ENCODE results near the gene HOXB2.

HOXB2 gene

GRCh38 chr17:48575066-48575582, 30.2 kb upstream of the HOXB2 start:
- H3K4me3 ChIP-seq (ENCODE audit: control insufficient read depth, low read depth, low read length) = no peak overlapping the region
- TF ChIP-seq CTCF (IDR thresholded peaks at IDR 0.05; ENCODE audit: control insufficient read depth, insufficient read depth, low read depth, low read length, missing control alignments) = no peak
- no peak for DNase-seq (ENCODE audit: low read depth)

GRCh38 chr17:48574505-48575065, 29.7 kb upstream of the HOXB2 start:
- TF ChIP-seq CTCF (IDR thresholded peaks at IDR 0.05; ENCODE audit: control insufficient read depth, insufficient read depth, low read depth, low read length, missing control alignments) = no peak
- DNase-seq (ENCODE audit: low read depth) = no peak
- H3K4me3 ChIP-seq (ENCODE audit: control insufficient read depth, low read depth, low read length) = no peak overlapping the region

GRCh38 chr17:48571826-48572417, 27.0 kb upstream of the HOXB2 start:
- no peak for DNase-seq (ENCODE audit: low read depth)
- no peak overlapping the region for H3K4me3 ChIP-seq (ENCODE audit: control insufficient read depth, low read depth, low read length)
- no peak for TF ChIP-seq CTCF (IDR thresholded peaks at IDR 0.05; ENCODE audit: control insufficient read depth, insufficient read depth, low read depth, low read length, missing control alignments)

GRCh38 chr17:48571024-48571818, 26.3 kb upstream of the HOXB2 start:
- TF ChIP-seq CTCF (IDR thresholded peaks at IDR 0.05; ENCODE audit: control insufficient read depth, insufficient read depth, low read depth, low read length, missing control alignments) = no peak
- no peak overlapping the region for H3K4me3 ChIP-seq (ENCODE audit: control insufficient read depth, low read depth, low read length)
- DNase-seq (ENCODE audit: low read depth) = no peak

DNA sequence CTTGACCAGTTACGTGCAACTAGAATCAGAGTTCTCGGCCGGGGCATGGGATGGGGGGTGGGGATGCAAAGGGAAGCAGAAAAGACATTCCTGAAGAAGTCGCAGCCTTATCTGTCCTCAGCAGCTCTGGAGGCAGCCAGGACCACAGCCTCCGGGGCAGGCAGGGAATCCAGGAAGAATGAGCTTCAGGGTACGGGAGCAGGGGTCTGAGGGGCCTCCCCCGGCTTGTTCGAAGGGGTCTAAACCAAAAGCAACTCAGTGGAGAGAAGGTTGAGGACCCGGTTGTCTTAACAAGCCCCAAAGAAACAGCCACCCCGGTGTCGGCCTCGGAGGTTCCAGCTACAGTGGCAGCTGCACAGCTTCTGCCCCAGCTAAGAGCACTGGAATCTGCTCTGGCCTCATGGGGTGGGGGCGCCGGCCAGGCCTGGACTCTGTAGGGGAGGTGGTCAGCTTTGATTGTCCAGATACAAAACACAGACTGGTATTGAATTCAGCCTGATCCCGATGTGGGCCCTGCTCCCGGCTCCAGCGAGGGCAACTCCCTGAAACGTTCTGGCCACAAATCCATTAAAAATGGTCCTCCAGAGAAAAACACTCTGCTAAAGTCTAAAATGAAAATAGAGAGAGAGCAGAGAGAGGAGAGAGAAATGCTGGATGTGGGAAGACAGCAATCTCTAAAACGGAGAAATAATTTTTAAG, 25.6 kb upstream of the HOXB2 start:
- DNase-seq (ENCODE audit: low read depth) = no peak
- H3K4me3 ChIP-seq (ENCODE audit: control insufficient read depth, low read depth, low read length) = no peak overlapping the region
- TF ChIP-seq CTCF (IDR thresholded peaks at IDR 0.05; ENCODE audit: control insufficient read depth, insufficient read depth, low read depth, low read length, missing control alignments) = no peak

GRCh38 chr17:48569674-48570324, 24.9 kb upstream of the HOXB2 start:
- TF ChIP-seq CTCF (IDR thresholded peaks at IDR 0.05; ENCODE audit: control insufficient read depth, insufficient read depth, low read depth, low read length, missing control alignments) = no peak
- no peak for DNase-seq (ENCODE audit: low read depth)
- H3K4me3 ChIP-seq (ENCODE audit: control insufficient read depth, low read depth, low read length) = no peak overlapping the region
